GM08714 (cell line): ENCODE data around the gene TRIM71.

ENCODE experiments used
- H3K4me3 ChIP-seq: fragments of 200-500 bp; sonication (Bioruptor generic); 2 replicates; pipeline ENCODE4 v1.5.1; 2014; ENCODE audit warnings: mild to moderate bottlenecking, low read length, inconsistent platforms
- ZNF274 ChIP-seq: IDR thresholded peaks from 2 replicates; pipeline ENCODE4 v1.6.1; 2012; ENCODE audit warnings: mild to moderate bottlenecking, low read depth, low read length

Gene TRIM71

DNA sequence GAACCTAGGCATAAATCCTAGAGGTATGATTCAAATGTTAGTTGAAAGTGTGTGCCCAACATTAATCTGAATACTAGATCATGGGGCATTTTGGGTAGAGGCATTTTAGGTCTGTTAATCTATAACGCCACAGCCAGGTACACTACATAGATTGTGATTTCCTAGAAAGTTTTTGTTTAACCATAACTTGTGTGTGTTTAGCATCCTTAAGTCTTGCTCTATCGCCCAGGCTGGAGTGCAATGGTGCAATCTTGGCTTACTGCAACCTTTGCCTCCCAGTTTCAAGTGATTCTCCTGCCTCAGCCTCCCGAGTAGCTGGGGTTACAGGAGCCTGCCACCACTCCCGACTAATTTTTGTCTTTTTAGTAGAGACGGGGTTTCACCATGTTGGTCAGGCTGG is 59.1 kb downstream of the TRIM71 start:
- no peak for TF ChIP-seq ZNF274

GRCh38 chr3:32877598-32877997 is 59.8 kb downstream of the TRIM71 start:
- H3K4me3 ChIP-seq, result no peak overlapping the region
- no peak for TF ChIP-seq ZNF274

More for the DNA sequence above, 59.1 kb downstream of the TRIM71 start:
- H3K4me3 ChIP-seq, result no peak overlapping the region

- H3K4me3 ChIP-seq, result no peak overlapping the region
- TF ChIP-seq ZNF274, result no peak
Measured at GRCh38 chr3:32880225-32880624, 62.4 kb downstream of the TRIM71 start.

GRCh38 chr3:32881624-32882023 is 63.8 kb downstream of the TRIM71 start:
- no peak for TF ChIP-seq ZNF274
- no peak overlapping the region; the same call in 1 of the 2 replicates for H3K4me3 ChIP-seq

DNA sequence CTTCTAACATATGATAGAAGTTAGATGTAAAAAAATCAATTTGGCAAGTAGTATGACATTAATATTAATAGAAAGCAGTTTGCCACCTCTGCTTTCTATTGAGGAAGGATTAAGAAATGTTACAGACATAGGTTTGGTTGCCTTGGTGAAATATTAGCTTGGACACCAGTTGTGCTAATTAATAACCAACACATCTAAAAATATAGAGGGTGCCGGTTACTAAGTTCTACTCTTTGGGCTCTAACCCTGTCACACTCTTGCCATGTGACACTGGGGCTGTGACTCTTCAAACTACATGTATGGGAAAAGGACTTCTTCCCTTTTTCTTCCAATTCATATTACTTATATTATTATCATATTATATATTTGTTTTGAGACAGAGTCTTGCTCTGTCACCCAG is 64.4 kb downstream of the TRIM71 start:
- H3K4me3 ChIP-seq, result no peak overlapping the region
- no peak for TF ChIP-seq ZNF274

DNA sequence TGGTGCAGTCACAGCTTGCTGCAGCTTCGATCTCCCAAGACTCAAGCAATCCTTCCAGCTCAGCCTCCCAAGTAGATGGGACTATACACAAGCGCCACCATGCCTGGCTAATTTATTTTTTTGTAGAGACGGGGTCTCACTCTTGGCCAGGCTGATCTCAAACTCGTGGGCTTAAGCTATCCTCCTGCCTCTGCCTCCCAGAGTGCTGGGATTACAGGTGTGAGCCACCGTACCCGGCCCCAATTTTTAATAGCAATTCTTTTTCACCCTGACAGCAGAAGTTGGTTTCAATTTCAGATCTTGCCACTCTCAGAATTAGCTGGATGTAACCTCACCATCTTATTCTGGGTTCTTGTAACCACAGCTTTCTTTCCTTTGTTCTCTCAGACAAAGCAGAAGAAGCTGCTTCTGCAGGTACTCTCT is 64.8 kb downstream of the TRIM71 start:
- TF ChIP-seq ZNF274, result no peak
- H3K4me3 ChIP-seq, result no peak overlapping the region

DNA sequence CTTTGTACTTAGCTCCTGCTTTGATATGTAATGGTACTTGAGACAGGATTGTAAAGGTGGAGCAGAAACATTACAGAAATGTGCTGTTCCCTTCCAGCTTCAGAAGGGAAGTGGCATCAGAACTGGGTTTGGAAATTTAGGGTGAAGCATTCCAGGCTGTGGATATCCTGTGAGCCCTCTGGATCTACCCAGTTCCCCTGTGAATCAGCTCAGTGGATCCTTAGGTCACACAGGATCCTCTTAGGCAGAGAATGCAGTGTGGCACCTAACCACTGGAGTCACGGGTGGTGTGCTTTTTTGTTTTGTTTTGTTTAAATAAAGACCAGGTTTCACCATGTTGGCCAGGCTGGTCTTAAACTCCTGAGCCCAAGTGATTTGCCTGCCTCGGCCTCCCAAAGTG is 66.0 kb downstream of the TRIM71 start:
- H3K4me3 ChIP-seq, result peak overlapping the region; percentile 22; the same call in 1 of the 2 replicates
- no peak for TF ChIP-seq ZNF274

- H3K4me3 ChIP-seq, result no peak overlapping the region
Measured at GRCh38 chr3:32884591-32884990, 66.8 kb downstream of the TRIM71 start.

DNA sequence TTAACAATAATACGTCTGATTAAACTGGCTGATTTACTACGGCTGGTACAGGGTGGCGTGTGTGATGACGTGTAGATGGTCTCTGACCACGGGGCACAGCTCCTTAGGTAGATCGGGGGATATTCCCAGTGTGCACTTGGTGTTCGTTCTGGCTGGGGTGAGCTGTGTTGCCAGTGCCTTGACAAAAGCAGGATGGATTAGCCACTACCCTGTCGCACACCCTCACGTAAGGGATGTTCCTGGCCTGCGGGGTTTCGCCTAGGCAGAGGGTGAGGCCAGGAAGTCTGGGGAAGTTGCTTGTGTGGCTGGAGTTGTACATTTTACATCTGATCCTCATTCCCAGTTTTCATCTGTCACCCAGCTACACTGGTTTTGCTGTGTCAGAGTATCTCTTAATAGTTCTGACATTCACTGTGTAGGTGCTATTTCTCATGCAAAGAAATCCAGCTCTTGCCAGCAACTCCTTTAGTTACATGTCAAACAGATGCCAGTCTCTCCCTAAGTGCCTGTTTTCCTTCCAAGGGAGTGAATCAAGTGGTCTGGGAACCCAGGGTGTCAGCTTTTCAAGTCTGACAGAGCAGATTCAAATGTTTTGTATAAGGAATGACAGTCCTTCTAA is 67.6 kb downstream of the TRIM71 start:
- H3K4me3 ChIP-seq, result no peak overlapping the region
- no peak for TF ChIP-seq ZNF274

More at GRCh38 chr3:32884591-32884990, 66.8 kb downstream of the TRIM71 start:
- no peak for TF ChIP-seq ZNF274

- TF ChIP-seq ZNF274, result no peak
- H3K4me3 ChIP-seq, result no peak overlapping the region
Measured at GRCh38 chr3:32886296-32886695, 68.5 kb downstream of the TRIM71 start.

GRCh38 chr3:32886911-32887310 is 69.1 kb downstream of the TRIM71 start:
- no peak for TF ChIP-seq ZNF274
- no peak overlapping the region for H3K4me3 ChIP-seq

DNA sequence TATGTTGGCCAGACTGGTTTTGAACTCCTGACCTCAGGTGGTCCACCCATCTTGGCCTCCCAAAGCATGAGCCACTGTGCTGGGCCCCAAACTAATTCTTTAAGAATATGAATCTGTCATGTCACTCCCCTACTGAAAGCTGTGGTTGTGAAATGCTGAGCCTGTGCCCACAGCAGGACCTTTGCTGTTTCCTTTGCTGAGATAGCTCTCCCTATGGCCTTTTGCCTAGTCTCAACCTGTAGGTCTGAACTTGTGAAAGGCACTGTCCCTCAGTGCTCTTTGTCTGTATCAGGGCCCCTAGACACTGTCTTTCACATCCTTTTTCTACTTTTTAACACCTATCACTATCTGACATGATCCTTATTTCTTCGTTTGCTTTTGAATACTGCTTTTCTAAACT is 70.9 kb downstream of the TRIM71 start:
- no peak for TF ChIP-seq ZNF274
- H3K4me3 ChIP-seq, result no peak overlapping the region

- TF ChIP-seq ZNF274, result no peak
- no peak overlapping the region for H3K4me3 ChIP-seq
Measured at GRCh38 chr3:32890420-32891276, 72.9 kb downstream of the TRIM71 start.

DNA sequence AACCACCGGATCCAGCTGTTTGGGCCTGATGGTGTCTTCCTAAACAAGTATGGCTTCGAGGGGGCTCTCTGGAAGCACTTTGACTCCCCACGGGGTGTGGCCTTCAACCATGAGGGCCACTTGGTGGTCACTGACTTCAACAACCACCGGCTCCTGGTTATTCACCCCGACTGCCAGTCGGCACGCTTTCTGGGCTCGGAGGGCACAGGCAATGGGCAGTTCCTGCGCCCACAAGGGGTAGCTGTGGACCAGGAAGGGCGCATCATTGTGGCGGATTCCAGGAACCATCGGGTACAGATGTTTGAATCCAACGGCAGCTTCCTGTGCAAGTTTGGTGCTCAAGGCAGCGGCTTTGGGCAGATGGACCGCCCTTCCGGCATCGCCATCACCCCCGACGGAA is 73.6 kb downstream of the TRIM71 start:
- no peak overlapping the region for H3K4me3 ChIP-seq
- TF ChIP-seq ZNF274, result no peak
